HepG2 (cell line): ENCODE measurements around the gene TRIM25. TPM values are rescaled to one million over a fixed set of nuclear protein-coding genes. Genes with fewer than 3 reads are reported as not detected.

ENCODE experiments used
- ASH2L ChIP-seq: fragments of 300-600, 200-600 bp; sonication (generic); IDR thresholded peaks from 2 replicates; pipeline ENCODE4 v1.7.0; 2017; ENCODE audit warnings: low read depth, mild to moderate bottlenecking, moderate library complexity, mixed read lengths, low read length; ENCODE audit not compliant: insufficient read length
- ATRX ChIP-seq: sonication (generic); formaldehyde crosslinking; IDR thresholded peaks from 2 replicates; pipeline ENCODE4 v1.4.0; 2020; ENCODE audit warnings: missing genetic modification reagents, borderline replicate concordance
- CBX2 ChIP-seq, 2 experiments: fragments of 200-600 bp in 1 of 2; sonication (generic); formaldehyde crosslinking in 1 of 2; IDR thresholded peaks; 2 replicates each; pipeline versions ENCODE4 v1.7.0 to v1.8.1; 2018 to 2022; ENCODE audit warnings: low read depth in 2 of 2, low read length in 1 of 2, mild to moderate bottlenecking in 1 of 2, missing genetic modification reagents in 1 of 2
- GLI4 ChIP-seq: sonication (generic); formaldehyde crosslinking; IDR thresholded peaks from 2 replicates; pipeline ENCODE4 v1.5.1; 2020; ENCODE audit warnings: missing genetic modification reagents, mild to moderate bottlenecking, moderate library complexity, borderline replicate concordance
- HDAC6 ChIP-seq: fragments of 200-600 bp; sonication (generic); IDR thresholded peaks from 2 replicates; pipeline ENCODE4 v1.7.0; 2017; ENCODE audit warnings: mild to moderate bottlenecking, antibody characterized with exemption, low read length, low read depth
- HMGXB4 ChIP-seq, 2 experiments: sonication (generic) in 1 of 2; formaldehyde crosslinking in 1 of 2; IDR thresholded peaks; 2 replicates each; pipeline versions ENCODE4 v1.4.0 to v1.6.1; 2018 to 2020; ENCODE audit warnings: missing genetic modification reagents in 2 of 2, borderline replicate concordance in 1 of 2, low read depth in 1 of 2, mild to moderate bottlenecking in 1 of 2, missing biosample characterization in 1 of 2
- KDM1A ChIP-seq: IDR thresholded peaks from 2 replicates; pipeline ENCODE4 v1.6.1; 2016; ENCODE audit warnings: missing compliant biosample characterization
- MED8 ChIP-seq: sonication (generic); formaldehyde crosslinking; IDR thresholded peaks from 2 replicates; pipeline ENCODE4 v1.8.1; 2023; ENCODE audit warnings: mild to moderate bottlenecking, missing genetic modification reagents; ENCODE audit not compliant: insufficient replicate concordance
- MLLT10 ChIP-seq: sonication (generic); formaldehyde crosslinking; IDR thresholded peaks from 2 replicates; pipeline ENCODE4 v1.4.0; 2020; ENCODE audit warnings: missing genetic modification reagents
- NFE2L2 ChIP-seq: fragments of 150-350 bp; IDR thresholded peaks from 2 replicates; pipeline ENCODE4 v1.6.1; 2014; ENCODE audit warnings: low read length
- ONECUT2 ChIP-seq: sonication (generic); formaldehyde crosslinking; IDR thresholded peaks from 2 replicates; pipeline ENCODE4 v1.4.0; 2020; ENCODE audit warnings: missing genetic modification reagents
- POGZ ChIP-seq: sonication (generic); formaldehyde crosslinking; IDR thresholded peaks from 2 replicates; pipeline ENCODE4 v1.4.0; 2020; ENCODE audit warnings: mild to moderate bottlenecking, missing genetic modification reagents
- RORA ChIP-seq: sonication (generic); formaldehyde crosslinking; IDR thresholded peaks from 2 replicates; pipeline ENCODE4 v1.5.0; 2020; ENCODE audit warnings: mild to moderate bottlenecking, missing genetic modification reagents, moderate library complexity
- RXRA ChIP-seq: sonication (generic); formaldehyde crosslinking; IDR thresholded peaks from 2 replicates; pipeline ENCODE4 v1.5.1; 2020; ENCODE audit warnings: missing genetic modification reagents
- TBX2 ChIP-seq: sonication (generic); formaldehyde crosslinking; IDR thresholded peaks from 2 replicates; pipeline ENCODE4 v1.5.0; 2020; ENCODE audit warnings: missing genetic modification reagents, mild to moderate bottlenecking, borderline replicate concordance
- ZFP91 ChIP-seq: sonication (generic); formaldehyde crosslinking; IDR thresholded peaks from 2 replicates; pipeline ENCODE4 v1.9.0; 2022; ENCODE audit warnings: missing genetic modification reagents, mild to moderate bottlenecking, borderline replicate concordance
- ZNF121 ChIP-seq: sonication (generic); formaldehyde crosslinking; IDR thresholded peaks from 2 replicates; pipeline ENCODE4 v1.5.0; 2020; ENCODE audit warnings: mild to moderate bottlenecking, missing genetic modification reagents
- ZNF143 ChIP-seq: sonication (generic); formaldehyde crosslinking; IDR thresholded peaks from 2 replicates; pipeline ENCODE4 v1.4.0; 2020; ENCODE audit warnings: missing genetic modification reagents
- ZNF7 ChIP-seq: IDR thresholded peaks from 2 replicates; pipeline ENCODE4 v1.6.1; 2016; ENCODE audit warnings: missing biosample characterization, missing genetic modification reagents
- ZNF878 ChIP-seq: sonication (generic); formaldehyde crosslinking; IDR thresholded peaks from 2 replicates; pipeline ENCODE4 v1.8.1; 2023; ENCODE audit warnings: mild to moderate bottlenecking, missing genetic modification reagents, moderate library complexity
- polyA plus RNA-seq, 8 experiments: library from polyadenylated mRNA; depleted of rRNA in 3 of 8; stranded (reverse) in 7 of 8; unstranded in 1 of 8; fragments of >200 nt; fragmentation: Illumina TruSeq in 4 of 8; extraction: Trizol in 4 of 8; gene quantifications; 2 replicates each; pipeline versions ENCODE4 v1.2.1 to v1.2.3, GENCODE V29; 2011 to 2016; ENCODE audit warnings: low read depth in 4 of 8, missing spikeins in 1 of 8, mixed read lengths in 1 of 8; ENCODE audit not compliant: insufficient read depth in 1 of 8
- total RNA-seq, 5 experiments: library from RNA; depleted of rRNA; stranded (reverse); fragments of >200 nt; fragmentation: Illumina TruSeq; extraction: Trizol; gene quantifications; 2 replicates each; pipeline ENCODE4 v1.2.3, GENCODE V29; 2016; ENCODE audit warnings: low read depth in 1 of 5
- TF ChIP-seq, protein P1 (sequence below): sonication (generic); formaldehyde crosslinking; IDR thresholded peaks from 2 replicates; pipeline ENCODE4 v1.8.0; 2022; ENCODE audit warnings: low read depth, missing genetic modification reagents
- TF ChIP-seq, protein P2 (sequence below): sonication (generic); formaldehyde crosslinking; IDR thresholded peaks from 2 replicates; pipeline ENCODE4 v1.5.1; 2020; ENCODE audit warnings: mild to moderate bottlenecking, missing genetic modification reagents, borderline replicate concordance

TRIM25 gene
- total and polyA plus RNA-seq, 2 of the 13 experiments (the other 11 are each of a cell fraction or from before 2014, with no cell fraction given), result 30.8 to 42.2 TPM

DNA sequence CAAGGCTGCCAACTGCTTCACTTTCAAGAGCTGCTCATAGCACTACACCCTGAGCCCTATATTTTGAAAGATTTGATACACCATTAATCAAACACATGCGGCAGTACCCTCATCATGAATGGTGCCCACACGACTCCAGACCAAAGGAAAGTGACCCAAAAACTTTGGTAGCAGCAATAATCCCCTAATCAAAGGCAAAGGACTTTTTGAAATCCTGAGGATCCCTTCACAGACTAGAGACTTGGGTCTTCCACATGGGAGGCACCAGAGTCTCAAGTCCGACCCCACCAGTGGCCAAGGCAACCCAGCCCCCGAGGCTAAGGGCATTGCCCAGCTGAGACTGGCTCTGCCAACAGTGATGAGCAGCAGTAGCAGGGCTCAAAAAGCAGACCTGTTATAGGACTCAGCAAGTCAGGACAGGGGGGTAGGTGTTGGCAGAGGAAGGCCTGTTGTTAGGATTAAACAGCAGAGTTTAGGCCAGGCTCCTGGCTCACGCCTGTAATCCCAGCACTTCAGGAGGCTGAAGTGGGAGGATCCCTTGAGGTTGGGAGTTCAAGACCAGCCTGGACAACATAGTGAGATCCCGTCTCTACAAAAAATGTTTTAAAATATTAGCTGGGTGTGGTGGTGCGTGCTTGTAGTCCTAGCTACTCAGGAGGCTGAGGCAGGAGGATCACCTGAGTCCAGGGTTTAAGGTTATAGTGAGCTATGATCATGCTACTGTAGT is 3.2 kb downstream of the TRIM25 start (continued):
- TF ChIP-seq ZNF7 (CRISPR knock-in tag) (0 out of 2 replicates have a peak, but pooled peaks have one; percentile 5), ATRX (CRISPR knock-in tag) (no peak), ASH2L (no peak), MED8 (CRISPR knock-in tag) (no peak), HDAC6 (no peak), GLI4 (no peak; the same call in 1 of the 2 replicates), ZFP91 (CRISPR knock-in tag) (peak; percentile 58; the same call in 1 of the 2 replicates), CBX2 (IDR thresholded peaks at IDR 0.05; ENCODE audit: low read depth, low read length) (no peak), CBX2 (CRISPR knock-in tag; IDR thresholded peaks at IDR 0.05; ENCODE audit: low read depth) (no peak), RXRA (CRISPR knock-in tag) (no peak), MLLT10 (CRISPR knock-in tag) (no peak), ZNF121 (peak; percentile 88), ZNF878 (CRISPR knock-in tag) (0 out of 2 replicates have a peak, but pooled peaks have one; percentile 58), ONECUT2 (no peak), ZNF143 (no peak), RORA (no peak), HMGXB4 (CRISPR knock-in tag; IDR thresholded peaks at IDR 0.05; ENCODE audit: borderline replicate concordance in 1 of 2, low read depth in 1 of 2) (no peak), KDM1A (CRISPR knock-in tag) (no peak), NFE2L2 (no peak), TBX2 (CRISPR knock-in tag) (0 out of 2 replicates have a peak, but pooled peaks have one; percentile 9), POGZ (no peak)
- TF ChIP-seq, protein P1, sequence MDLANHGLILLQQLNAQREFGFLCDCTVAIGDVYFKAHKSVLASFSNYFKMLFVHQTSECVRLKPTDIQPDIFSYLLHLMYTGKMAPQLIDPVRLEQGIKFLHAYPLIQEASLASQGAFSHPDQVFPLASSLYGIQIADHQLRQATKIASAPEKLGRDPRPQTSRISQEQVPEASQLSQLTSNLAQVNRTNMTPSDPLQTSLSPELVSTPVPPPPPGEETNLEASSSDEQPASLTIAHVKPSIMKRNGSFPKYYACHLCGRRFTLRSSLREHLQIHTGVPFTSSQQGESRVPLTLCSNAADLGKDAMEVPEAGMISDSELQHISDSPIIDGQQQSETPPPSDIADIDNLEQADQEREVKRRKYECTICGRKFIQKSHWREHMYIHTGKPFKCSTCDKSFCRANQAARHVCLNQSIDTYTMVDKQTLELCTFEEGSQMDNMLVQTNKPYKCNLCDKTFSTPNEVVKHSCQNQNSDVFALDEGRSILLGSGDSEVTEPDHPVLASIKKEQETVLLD (CRISPR knock-in tag), result no peak
- TF ChIP-seq, protein P2, sequence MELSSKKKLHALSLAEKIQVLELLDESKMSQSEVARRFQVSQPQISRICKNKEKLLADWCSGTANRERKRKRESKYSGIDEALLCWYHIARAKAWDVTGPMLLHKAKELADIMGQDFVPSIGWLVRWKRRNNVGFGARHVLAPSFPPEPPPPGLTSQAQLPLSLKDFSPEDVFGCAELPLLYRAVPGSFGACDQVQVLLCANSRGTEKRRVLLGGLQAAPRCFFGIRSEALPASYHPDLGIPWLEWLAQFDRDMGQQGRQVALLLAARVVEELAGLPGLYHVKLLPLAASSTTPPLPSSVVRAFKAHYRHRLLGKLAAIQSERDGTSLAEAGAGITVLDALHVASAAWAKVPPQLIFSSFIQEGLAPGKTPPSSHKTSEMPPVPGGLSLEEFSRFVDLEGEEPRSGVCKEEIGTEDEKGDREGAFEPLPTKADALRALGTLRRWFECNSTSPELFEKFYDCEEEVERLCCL (CRISPR knock-in tag), result no peak
